ENCODE data around the gene CCK.

GRCh38 chr3:42277676-42278075, 11.7 kb upstream of the CCK start:
- TF ChIP-seq, protein P1, sequence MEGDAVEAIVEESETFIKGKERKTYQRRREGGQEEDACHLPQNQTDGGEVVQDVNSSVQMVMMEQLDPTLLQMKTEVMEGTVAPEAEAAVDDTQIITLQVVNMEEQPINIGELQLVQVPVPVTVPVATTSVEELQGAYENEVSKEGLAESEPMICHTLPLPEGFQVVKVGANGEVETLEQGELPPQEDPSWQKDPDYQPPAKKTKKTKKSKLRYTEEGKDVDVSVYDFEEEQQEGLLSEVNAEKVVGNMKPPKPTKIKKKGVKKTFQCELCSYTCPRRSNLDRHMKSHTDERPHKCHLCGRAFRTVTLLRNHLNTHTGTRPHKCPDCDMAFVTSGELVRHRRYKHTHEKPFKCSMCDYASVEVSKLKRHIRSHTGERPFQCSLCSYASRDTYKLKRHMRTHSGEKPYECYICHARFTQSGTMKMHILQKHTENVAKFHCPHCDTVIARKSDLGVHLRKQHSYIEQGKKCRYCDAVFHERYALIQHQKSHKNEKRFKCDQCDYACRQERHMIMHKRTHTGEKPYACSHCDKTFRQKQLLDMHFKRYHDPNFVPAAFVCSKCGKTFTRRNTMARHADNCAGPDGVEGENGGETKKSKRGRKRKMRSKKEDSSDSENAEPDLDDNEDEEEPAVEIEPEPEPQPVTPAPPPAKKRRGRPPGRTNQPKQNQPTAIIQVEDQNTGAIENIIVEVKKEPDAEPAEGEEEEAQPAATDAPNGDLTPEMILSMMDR (conservative IDR thresholded peaks at IDR 0.05), result no peak
- TF ChIP-seq ZFX (IDR thresholded peaks at IDR 0.05), result no peak

Measured in C4-2B (cell line).